Vagina (tissue), 2 donors: ENCODE data around the gene FBH1.

Source experiments
- POLR2A ChIP-seq, 2 donors: fragments of 450-650 bp; IDR thresholded peaks; one replicate each; pipeline ENCODE4 v1.6.1; 2017; ENCODE audit warnings: antibody characterized with exemption in 2 of 2, mild to moderate bottlenecking in 2 of 2, moderate library complexity in 2 of 2
- POLR2AphosphoS5 ChIP-seq, 2 donors: sonication (generic); formaldehyde crosslinking; IDR thresholded peaks; one replicate each; pipeline ENCODE4 v1.9.0; 2017; ENCODE audit warnings: antibody characterized with exemption in 2 of 2, mild to moderate bottlenecking in 2 of 2, low read depth in 1 of 2; ENCODE audit not compliant: insufficient read depth in 1 of 2
- TF ChIP-seq, protein P1 (sequence below), 3 experiments: fragments of 450-650 bp in 2 of 3; fragments of 200-600 bp in 1 of 3; sonication (generic) in 1 of 3; IDR thresholded peaks; one replicate each; pipeline ENCODE4 v1.5.1; 2017 to 2019; ENCODE audit warnings: antibody characterized with exemption in 3 of 3, mild to moderate bottlenecking in 2 of 3, moderate library complexity in 2 of 3

DNA sequence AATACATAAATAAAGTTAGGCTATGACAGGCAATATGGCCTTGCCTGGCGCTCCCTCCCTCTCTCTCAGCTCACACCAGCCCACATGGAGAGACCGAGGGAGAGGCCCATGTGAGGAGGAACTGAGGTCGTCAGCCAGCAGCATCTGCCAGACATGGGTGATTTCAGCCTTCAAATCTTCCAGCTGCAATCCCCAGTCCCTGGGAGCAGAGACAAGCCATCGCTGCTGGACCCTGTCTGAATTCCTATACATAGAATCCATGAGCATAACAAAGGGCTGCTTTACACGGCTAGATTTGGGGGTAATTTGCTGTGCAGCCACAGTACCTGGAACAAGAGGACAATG is 35.9 kb upstream of the FBH1 start:
- no peak for TF ChIP-seq POLR2AphosphoS5 (IDR thresholded peaks at IDR 0.05; ENCODE audit: insufficient read depth in 1 of 2, low read depth in 1 of 2)
- TF ChIP-seq POLR2A (IDR thresholded peaks at IDR 0.05), result no peak
- TF ChIP-seq, protein P1, sequence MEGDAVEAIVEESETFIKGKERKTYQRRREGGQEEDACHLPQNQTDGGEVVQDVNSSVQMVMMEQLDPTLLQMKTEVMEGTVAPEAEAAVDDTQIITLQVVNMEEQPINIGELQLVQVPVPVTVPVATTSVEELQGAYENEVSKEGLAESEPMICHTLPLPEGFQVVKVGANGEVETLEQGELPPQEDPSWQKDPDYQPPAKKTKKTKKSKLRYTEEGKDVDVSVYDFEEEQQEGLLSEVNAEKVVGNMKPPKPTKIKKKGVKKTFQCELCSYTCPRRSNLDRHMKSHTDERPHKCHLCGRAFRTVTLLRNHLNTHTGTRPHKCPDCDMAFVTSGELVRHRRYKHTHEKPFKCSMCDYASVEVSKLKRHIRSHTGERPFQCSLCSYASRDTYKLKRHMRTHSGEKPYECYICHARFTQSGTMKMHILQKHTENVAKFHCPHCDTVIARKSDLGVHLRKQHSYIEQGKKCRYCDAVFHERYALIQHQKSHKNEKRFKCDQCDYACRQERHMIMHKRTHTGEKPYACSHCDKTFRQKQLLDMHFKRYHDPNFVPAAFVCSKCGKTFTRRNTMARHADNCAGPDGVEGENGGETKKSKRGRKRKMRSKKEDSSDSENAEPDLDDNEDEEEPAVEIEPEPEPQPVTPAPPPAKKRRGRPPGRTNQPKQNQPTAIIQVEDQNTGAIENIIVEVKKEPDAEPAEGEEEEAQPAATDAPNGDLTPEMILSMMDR (IDR thresholded peaks at IDR 0.05), result no peak
